ENCODE measurements around the gene MAGOH. TPM values are rescaled to one million over a fixed set of nuclear protein-coding genes. Genes with fewer than 3 reads are reported as not detected.

MAGOH gene
- total RNA-seq, 2 donors from 2014 or later, result 34.0 to 49.7 TPM

DNA sequence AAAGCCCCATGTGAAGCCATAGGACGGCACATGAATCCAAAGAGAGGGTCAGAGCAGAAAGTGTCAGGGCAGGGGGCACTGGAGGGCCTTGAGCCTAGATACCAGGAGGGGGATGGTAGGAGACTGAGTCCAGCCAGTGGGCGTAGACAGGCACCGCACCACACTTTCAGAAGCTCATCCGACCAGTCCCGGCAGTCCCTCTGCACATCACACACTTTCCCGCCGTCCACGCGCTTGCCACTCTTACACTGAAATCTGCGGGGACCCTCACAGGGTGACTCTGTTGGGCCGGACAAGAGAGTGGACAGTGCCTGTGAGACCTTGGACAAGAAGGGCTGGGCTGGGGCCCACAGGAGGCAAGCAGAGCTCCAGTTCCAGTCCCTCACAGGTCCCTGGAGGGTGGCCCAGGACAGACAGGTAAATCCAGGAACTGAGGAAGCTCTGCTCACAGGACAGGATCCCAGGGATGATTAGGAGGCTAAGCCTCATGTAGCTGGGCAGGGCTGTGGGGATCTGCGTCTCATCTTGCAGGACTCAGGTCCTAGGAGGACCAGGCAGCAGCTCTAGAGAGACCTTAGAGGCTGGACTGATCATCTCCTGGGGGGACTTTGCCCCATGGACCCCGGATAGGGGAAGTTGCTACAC lies 36.3 kb upstream of the MAGOH start:
- Histone ChIP-seq H3K36me3 (no peaks in the 10 kb centered on the region), H3K9me3 (no peaks in the 10 kb centered on the region), H3K4me3 (no peak overlapping the region), H3K4me1 (no peaks in the 10 kb centered on the region), H3K27ac (no peak overlapping the region), H3K9ac (ENCODE audit: low read depth in 2 of 2, low read length in 2 of 2) (no peak overlapping the region), H3K27me3 (no peaks in the 10 kb centered on the region)
- TF ChIP-seq CTCF (IDR thresholded peaks at IDR 0.05), result no peak
- intact Hi-C loops (cut with DNase I), result no loop called here
- DNase-seq, result no peak

DNA sequence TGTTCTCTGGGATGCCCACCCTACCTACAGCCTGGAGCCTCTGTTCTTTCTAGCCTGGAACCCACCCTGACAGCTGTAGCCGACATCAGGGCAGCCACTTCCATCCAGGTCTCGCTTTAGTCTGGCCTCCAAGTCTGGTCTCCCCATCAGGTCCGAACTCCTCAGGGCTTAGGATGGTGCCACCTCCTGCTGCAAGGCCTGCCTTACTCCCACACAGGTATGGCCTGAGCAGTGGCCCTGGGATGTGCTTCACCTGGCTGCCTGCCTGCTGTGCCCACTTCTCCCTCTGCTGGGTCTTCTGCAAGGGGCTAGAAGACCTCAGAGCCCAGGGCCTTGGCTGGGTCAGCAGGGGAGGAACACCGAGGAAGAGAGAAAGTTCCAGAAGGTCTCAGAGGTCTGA lies 35.7 kb upstream of the MAGOH start:
- H3K4me3 ChIP-seq, result no peak overlapping the region
- no peak overlapping the region for H3K27ac ChIP-seq
- H3K9ac ChIP-seq (ENCODE audit: low read depth in 2 of 2, low read length in 2 of 2), result no peak overlapping the region
- no peaks in the 10 kb centered on the region for H3K27me3 ChIP-seq
- no peak for DNase-seq
- no peak for TF ChIP-seq CTCF (IDR thresholded peaks at IDR 0.05)
- intact Hi-C loops (cut with DNase I), result no loop called here
- H3K4me1 ChIP-seq, result no peaks in the 10 kb centered on the region
- H3K36me3 ChIP-seq, result no peaks in the 10 kb centered on the region
- H3K9me3 ChIP-seq, result no peaks in the 10 kb centered on the region

DNA sequence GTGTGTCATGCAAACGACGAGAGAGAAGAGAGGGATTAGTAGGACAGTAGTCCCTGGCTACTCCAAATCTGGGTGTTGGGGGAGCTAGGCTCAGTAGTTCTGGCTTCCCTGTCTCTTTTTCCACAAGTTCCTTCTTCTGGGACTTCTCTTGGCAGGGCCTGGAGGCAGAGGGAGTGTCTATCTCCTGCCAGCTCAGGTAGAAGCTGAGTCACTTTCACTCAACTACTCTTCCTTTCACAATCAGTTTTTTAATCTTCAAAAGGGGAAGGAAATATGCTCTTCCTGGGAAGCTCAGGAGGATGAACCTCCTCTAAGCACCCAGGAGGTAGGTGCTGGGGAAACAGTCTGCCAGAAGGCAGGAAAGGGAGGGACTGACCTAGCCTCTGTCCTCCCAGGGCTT lies 35.2 kb upstream of the MAGOH start:
- Histone ChIP-seq H3K36me3 (no peaks in the 10 kb centered on the region), H3K27me3 (no peaks in the 10 kb centered on the region), H3K4me1 (no peaks in the 10 kb centered on the region), H3K27ac (no peak overlapping the region), H3K4me3 (no peak overlapping the region), H3K9ac (ENCODE audit: low read depth in 2 of 2, low read length in 2 of 2) (no peak overlapping the region), H3K9me3 (no peaks in the 10 kb centered on the region)
- TF ChIP-seq CTCF (IDR thresholded peaks at IDR 0.05), result no peak
- no peak for DNase-seq
- intact Hi-C loops (cut with DNase I), result no loop called here

- no peak overlapping the region for H3K4me3 ChIP-seq
- H3K9ac ChIP-seq (ENCODE audit: low read depth in 2 of 2, low read length in 2 of 2), result no peak overlapping the region
- TF ChIP-seq CTCF (IDR thresholded peaks at IDR 0.05), result no peak
- H3K27ac ChIP-seq, result no peak overlapping the region
- H3K27me3 ChIP-seq, result no peaks in the 10 kb centered on the region
- intact Hi-C loops (cut with DNase I), result no loop called here
- no peaks in the 10 kb centered on the region for H3K9me3 ChIP-seq
- no peak for DNase-seq
- no peaks in the 10 kb centered on the region for H3K4me1 ChIP-seq
- H3K36me3 ChIP-seq, result no peaks in the 10 kb centered on the region
Measured at GRCh38 chr1:53272349-53272748, 34.0 kb upstream of the MAGOH start.

DNA sequence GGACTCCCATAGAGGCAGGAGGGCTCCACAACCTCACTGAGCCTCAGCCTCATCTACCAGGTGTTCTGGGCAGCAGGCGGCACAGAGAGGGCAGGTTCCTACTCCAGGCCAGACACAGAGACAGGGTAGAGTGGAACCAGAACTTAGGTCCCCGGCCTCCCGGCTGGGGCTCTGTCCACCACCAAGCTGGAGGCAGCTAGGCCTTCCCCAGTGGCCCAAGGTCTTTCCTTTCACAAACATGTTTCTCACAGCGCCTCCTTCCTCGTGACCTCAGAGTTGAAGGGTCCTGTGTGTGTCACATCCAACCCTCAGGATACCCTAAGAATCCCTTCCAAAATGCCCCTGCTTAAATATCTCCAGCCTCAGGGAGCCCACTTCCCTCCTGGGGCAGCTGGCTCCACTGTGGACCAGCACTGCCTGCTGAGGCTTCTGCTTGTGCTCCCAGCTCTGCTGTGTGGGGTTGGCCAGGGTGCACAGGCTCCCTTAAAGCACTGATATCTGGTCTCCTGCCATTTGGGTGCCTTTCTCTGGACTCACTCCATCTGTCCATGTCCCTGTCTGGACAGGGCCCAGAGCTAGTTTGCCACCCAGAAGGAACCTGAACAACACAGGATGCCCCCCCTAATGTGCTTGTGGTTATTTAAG lies 33.2 kb upstream of the MAGOH start:
- intact Hi-C loops (cut with DNase I), result no loop called here
- no peak for DNase-seq

More for the DNA sequence above, 33.2 kb upstream of the MAGOH start:
- Histone ChIP-seq H3K27ac (no peak overlapping the region), H3K4me1 (no peaks in the 10 kb centered on the region), H3K36me3 (no peaks in the 10 kb centered on the region), H3K9ac (ENCODE audit: low read depth in 2 of 2, low read length in 2 of 2) (no peak overlapping the region), H3K4me3 (no peak overlapping the region), H3K9me3 (no peaks in the 10 kb centered on the region), H3K27me3 (no peaks in the 10 kb centered on the region)
- no peak for TF ChIP-seq CTCF (IDR thresholded peaks at IDR 0.05)

All from colonic mucosa (tissue), 4 donors.